GM19468 (cell line): ENCODE results near the gene TAGLN3.

Source experiments
- ATAC-seq: cut with Tn5 transposase; IDR thresholded peaks from one replicate; pipeline ENCODE4 v1.9.1; 2021; ENCODE audit warnings: mild to moderate bottlenecking, moderate library complexity, moderate number of reproducible peaks; ENCODE audit not compliant: unreplicated experiment; ENCODE audit errors: extremely low read depth

Gene TAGLN3

DNA sequence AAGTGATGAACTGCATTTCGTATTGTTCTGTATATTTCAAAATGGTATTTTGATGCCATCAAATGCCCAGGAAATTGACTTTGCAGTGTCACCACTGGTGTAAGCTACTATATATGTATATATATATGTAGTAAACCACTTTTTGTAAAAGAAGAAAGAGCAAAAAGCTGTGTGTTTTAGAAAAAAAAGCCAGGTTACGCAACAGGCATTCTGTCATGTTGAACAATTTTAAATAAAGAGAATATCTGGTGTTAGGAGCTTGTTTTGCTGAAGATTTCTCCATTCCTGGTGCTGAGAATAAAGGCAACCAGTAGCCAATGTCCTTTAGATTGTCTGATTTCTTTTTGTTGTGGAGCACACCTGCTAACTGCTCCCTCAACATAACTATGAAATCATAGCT is 23.6 kb upstream of the TAGLN3 start:
- ATAC-seq = no peak

- no peak for ATAC-seq
Observed at GRCh38 chr3:111976254-111976653, 22.5 kb upstream of the TAGLN3 start.

DNA sequence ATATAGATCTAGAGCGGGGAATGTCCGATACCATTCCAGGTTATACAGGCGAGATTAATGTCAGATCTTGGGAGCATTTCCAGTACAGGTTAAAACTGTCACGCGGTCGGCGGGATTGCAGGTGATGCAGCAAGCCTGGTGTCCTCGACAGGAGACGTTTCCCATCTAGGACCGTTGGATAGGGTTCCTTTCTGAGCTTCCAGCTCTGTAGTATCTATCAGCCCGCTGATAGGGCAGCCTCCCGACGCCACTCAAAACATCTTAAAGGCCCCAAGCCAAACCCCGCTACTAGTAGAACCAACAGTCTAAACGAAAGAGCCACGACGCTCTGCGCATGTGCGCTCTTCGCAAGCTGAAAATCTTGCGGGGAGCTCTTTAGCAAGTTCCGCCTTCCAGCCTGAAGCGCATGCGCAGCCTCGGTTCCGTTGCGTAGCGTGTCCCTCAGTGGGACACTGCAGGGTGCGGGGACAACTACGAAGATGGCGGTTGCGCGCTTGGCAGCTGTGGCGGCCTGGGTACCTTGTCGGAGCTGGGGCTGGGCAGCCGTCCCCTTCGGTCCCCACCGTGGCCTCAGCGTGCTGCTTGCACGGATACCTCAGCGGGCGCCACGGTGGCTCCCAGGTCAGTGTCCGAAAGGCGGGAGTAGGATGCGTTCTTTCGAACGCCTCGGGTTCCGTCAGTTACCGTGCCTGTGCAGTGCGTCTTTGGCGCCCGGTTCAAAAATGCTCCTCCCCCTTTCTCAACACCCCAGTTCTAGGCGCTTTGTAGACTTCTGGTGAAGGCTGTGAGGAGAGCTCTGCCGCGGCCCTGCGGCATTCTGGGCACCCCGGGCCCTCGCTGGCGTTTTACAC is 19.9 kb upstream of the TAGLN3 start, which contains the start of gene ABHD10:
TSS of gene ABHD10 (plus strand) at position 444 of the 851 bp plus-strand sequence. CDS start at position 480, 36 bp downstream.
- peak; percentile 98 for ATAC-seq

- peak; percentile 19 for ATAC-seq
Observed at GRCh38 chr3:111979434-111980038, 19.2 kb upstream of the TAGLN3 start.

DNA sequence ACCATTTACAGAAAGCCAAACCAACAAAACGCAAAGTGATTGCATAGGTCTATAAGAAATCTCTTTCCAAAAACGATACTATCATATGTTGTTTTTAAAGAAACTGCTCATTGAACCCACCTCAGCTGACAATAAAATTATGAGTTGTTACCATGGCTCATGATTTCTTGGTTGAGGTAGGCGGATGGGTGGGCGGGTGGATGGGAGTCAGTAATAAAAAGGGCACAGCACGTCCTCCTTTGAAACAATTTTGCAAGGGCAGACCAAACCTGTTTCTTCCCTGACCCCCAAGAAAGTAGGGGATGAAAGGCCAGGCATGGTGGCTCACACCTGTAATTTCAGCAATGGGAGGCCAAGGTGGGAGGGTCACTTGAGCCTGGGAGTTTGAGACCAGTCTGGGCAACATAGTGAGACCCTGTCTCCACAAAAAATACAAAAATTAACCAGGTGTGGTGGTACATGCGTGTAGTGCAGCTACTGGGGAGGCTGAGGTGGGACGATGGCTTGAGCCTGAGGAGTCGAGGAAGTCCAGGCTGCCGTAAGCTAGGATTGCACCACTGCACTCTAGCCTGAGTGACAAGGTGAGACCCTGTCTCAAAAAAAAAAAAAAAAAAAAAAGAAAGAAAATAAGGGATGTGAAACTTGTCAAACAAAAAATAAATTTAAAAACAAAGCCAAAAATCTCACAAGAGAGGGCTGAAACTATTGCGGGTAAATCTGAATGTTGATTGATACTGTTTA is 17.8 kb upstream of the TAGLN3 start:
- no peak for ATAC-seq

GRCh38 chr3:111981457-111981763 is 17.3 kb upstream of the TAGLN3 start:
- no peak for ATAC-seq

DNA sequence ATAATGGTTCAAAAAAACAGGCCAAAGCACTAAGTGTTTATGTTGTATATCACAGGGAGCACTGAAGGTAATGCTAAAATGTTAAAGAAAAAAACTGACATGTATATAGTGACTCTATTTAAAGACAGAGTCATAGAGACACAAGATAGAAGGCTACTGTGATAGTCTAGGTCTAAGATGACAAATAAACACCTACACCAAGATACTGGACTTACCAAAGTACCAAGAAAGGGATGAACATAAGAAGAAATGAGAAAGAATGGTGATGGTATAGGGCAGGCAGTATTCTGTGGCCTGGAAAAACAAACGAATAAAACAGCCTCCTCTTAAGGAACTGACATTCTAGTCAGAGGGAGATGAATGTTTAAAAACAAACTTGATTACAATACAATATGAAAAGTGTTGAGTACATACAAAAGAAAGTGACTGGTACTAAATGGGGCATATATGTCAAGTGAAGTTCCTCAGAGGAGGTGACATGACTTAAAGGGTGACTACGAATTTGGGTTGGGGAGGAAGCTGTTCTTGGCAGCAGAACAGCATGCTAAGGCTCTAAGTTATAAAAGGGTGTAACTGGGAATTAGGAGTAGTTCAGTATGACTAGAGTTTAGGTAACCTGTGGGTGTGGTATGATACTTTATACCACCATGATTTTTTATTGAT is 14.0 kb upstream of the TAGLN3 start:
- ATAC-seq = no peak

GRCh38 chr3:111986800-111987199 is 11.9 kb upstream of the TAGLN3 start:
- ATAC-seq = no peak

GRCh38 chr3:111989061-111989678 is 9.6 kb upstream of the TAGLN3 start:
- peak; percentile 69 for ATAC-seq

- ATAC-seq = no peak
Observed at GRCh38 chr3:111993038-111993437, 5.7 kb upstream of the TAGLN3 start.

DNA sequence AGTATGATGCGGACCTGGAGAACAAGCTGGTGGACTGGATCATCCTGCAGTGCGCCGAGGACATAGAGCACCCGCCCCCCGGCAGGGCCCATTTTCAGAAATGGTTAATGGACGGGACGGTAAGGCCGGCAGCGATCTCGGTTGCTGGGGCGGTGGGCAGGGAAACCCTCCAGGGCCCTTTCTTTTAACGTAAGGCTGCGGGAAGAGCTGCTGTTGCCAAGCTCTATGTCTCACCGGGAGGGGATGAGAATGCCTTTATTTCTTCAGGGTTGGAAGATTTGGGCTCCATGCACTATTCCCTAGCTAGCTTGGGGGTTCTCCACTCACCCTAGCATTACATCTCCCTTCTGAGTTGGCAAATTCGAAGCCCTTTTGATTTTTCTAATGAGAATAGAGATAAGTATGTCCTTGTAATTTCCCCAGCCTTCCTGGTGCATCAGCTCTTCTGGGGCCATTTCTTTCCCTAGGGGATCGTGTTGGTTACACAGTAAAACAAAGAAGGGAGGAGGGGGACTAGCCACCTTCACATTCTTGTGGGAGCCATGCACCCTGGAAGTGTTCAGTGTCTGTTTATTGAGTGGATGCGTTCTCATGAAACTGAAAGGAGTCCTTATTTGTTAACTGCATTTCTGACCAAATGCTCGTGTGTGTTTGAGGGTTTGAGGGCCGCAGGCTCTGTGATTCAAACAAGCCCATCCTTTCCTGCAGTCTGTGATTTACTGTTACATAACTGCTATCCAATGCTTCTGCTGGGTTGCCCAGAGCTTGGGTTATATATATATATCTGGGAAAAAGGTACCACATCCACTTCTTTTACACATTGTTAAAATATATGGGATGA is 982 bp downstream of the TAGLN3 start:
- ATAC-seq = no peak

GRCh38 chr3:112000367-112000771 is 1.6 kb downstream of the TAGLN3 start:
- no peak for ATAC-seq

DNA sequence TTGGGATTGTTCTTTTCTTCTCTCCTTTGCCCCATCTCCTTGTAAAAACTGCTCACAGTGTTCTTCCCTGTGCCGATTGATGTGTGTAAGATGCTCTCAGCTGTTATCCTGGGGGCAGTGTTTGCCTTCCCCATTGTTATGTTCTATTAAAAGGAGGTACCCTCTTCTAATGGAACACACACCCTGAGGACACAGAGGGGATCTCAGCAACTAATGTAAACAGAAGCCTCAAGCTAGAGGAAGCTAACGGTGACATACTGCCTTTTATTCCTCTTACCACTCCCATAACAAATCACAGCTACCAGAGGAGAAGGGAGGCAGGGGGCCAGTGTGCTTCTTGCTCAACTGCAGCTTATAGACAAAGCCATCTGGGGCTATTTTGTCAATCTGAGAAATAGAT is 2.2 kb downstream of the TAGLN3 start:
- ATAC-seq = no peak

DNA sequence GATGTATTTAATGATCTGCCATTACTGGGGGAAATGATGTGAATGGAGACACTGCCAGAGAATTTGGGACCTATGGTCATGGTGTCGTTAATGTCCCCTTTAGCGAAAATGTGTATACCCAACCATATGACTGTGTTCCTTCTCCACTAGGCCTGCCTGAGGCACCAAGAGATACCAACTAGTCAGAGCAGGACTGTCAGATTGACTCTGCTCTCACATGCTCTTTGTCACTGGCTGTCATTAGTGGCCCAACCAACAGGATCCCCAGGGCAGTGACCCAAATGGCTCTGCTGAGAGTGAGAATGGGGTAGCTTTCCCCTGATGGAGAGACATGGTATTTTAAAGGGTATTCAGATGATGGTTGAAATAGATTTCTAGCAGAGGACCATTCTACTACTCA is 2.8 kb downstream of the TAGLN3 start:
- no peak for ATAC-seq

GRCh38 chr3:112002096-112002971 is 3.6 kb downstream of the TAGLN3 start:
- no peak for ATAC-seq

DNA sequence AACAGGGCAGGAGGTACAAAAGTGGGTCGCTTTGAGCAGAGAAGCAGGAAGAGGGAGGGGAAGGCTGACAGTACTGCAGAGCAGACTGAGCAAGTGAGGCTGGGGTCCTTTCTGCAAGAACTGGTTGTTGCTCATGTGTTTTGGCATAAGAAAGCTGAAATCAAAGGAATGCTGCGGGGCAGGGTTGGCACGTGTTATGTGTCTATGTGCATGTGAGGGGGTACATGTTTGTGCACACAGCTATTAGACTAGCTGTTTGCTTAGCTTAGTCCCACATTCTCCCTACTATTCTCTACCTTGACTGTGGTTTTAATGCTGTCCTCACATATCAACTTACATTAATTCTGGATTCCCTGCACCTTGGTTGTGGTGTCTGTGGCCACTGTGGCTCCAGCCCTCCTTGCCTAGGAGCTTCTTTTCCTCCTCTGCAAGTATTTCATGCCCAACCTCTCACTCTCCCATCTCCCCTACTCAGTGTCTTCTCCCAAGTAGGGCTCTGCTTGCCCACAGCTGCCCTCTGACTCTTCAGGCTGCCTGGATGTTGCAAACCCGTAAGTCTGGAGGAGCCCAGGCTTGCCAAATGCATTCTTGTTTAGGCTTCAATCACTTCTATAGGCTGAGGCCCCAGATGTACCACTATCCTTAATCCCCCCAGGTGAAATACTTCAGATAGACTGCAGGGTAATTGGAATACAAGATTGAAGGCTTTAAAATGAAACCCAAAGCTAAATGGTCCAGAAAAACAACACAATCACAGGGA is 4.8 kb downstream of the TAGLN3 start:
- no peak for ATAC-seq

GRCh38 chr3:112004187-112004586 is 5.5 kb downstream of the TAGLN3 start:
- no peak for ATAC-seq

DNA sequence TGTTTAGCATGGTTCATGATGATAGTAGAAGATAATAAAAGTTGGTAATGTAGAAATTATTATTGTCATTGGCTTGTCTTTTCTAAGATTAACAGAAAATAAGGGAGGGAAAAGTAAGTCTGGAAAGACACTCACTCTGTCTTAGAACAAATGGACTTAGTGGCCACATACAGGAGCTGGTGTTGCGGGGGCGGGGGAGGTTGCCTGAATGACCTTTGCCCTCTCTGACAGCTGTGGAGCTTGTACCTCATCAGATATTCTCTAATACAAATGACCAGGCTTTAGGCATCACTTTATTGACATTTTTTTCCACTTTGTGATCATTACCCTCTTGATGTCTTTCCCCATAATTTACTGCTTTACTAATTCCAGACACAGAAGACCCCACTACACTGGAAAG is 5.9 kb downstream of the TAGLN3 start:
- ATAC-seq = no peak
